H1 (cell line): ENCODE measurements around the gene TP63. TPM values are rescaled to one million over a fixed set of nuclear protein-coding genes. Genes with fewer than 3 reads are reported as not detected.

ENCODE experiments used
- CTCF ChIA-PET: fragments of 300-600 bp; sonication (Branson Sonifier 250); formaldehyde crosslinking; loops from one replicate; lab custom pipeline; 2021; ENCODE audit not compliant: partially characterized antibody; lab: Charles Lee
- POLR2A ChIA-PET: fragments of 300-600 bp; sonication (Branson Sonifier 250); formaldehyde crosslinking; loops from one replicate; lab custom pipeline; 2021; ENCODE audit warnings: inconsistent platforms; ENCODE audit not compliant: partially characterized antibody; lab: Charles Lee
- DNase-seq, 2 experiments: peaks; one replicate each; pipeline versions ENCODE4 v3.0.0 to v3.0.0-alpha.2; 2010 to 2022; ENCODE audit warnings: low spot score in 2 of 2, low read depth in 1 of 2, mixed read lengths in 1 of 2
- FAIRE-seq: peaks from 2 replicates; lab custom pipeline; 2011; peaks lifted over from hg19 to GRCh38; lab: Jason Lieb, UNC
- H2AFZ ChIP-seq: 2 replicates; pipeline ENCODE4 v1.8.1; 2012; ENCODE audit warnings: low read length, inconsistent platforms
- H2AK5ac ChIP-seq: 2 replicates; pipeline ENCODE4 v1.6.1; 2013; ENCODE audit warnings: low read depth, low read length
- H2BK120ac ChIP-seq: replicated peaks from 2 replicates; pipeline ENCODE3; 2013; ENCODE audit warnings: low read depth, low read length, inconsistent platforms
- H2BK12ac ChIP-seq: 2 replicates; pipeline ENCODE4 v1.6.1; 2013; ENCODE audit warnings: low read depth, low read length
- H2BK15ac ChIP-seq: 2 replicates; pipeline ENCODE4 v1.6.1; 2013; ENCODE audit warnings: low read length
- H2BK20ac ChIP-seq: 2 replicates; pipeline ENCODE4 v1.6.1; 2013; ENCODE audit warnings: low read length
- H2BK5ac ChIP-seq: 2 replicates; pipeline ENCODE4 v1.6.1; 2013; ENCODE audit warnings: low read depth, low read length
- H3K14ac ChIP-seq: 2 replicates; pipeline ENCODE4 v1.6.1; 2013; ENCODE audit warnings: inconsistent platforms; ENCODE audit not compliant: insufficient read length
- H3K18ac ChIP-seq: 2 replicates; pipeline ENCODE4 v1.6.1; 2013; ENCODE audit warnings: low read length; ENCODE audit errors: extremely low read depth
- H3K23ac ChIP-seq: 2 replicates; pipeline ENCODE4 v1.6.1; 2013; ENCODE audit warnings: inconsistent platforms; ENCODE audit not compliant: insufficient read length
- H3K23me2 ChIP-seq: 2 replicates; pipeline ENCODE4 v1.6.1; 2013; ENCODE audit warnings: low read depth, low read length
- H3K27ac ChIP-seq: 2 replicates; pipeline ENCODE4 v1.6.1; 2011; ENCODE audit warnings: low read depth, low read length, inconsistent platforms
- H3K27me3 ChIP-seq, 4 experiments: replicated peaks in 1 of 4; 1 replicate in 1 of 4; 2 replicates in 3 of 4; pipeline versions ENCODE4 v1.6.1 to v1.8.1; 2011 to 2013; ENCODE audit warnings: low read length in 3 of 4, mild to moderate bottlenecking in 3 of 4, inconsistent platforms in 2 of 4, mixed read lengths in 2 of 4, moderate library complexity in 1 of 4; ENCODE audit not compliant: control insufficient read depth in 3 of 4, insufficient read depth in 3 of 4; ENCODE audit errors: extremely low read depth in 1 of 4
- H3K36me3 ChIP-seq, 4 experiments: 2 replicates each; pipeline versions ENCODE4 v1.6.1 to v1.8.1; 2011 to 2013; ENCODE audit warnings: mild to moderate bottlenecking in 4 of 4, low read length in 3 of 4, moderate library complexity in 2 of 4, control low read depth in 1 of 4, inconsistent platforms in 1 of 4; ENCODE audit not compliant: insufficient read depth in 4 of 4, control insufficient read depth in 2 of 4
- H3K4ac ChIP-seq: replicated peaks from 2 replicates; pipeline ENCODE3; 2013; ENCODE audit warnings: low read length, low read depth, mixed read lengths, inconsistent platforms; ENCODE audit not compliant: insufficient read length
- H3K4me1 ChIP-seq, 4 experiments: replicated peaks in 1 of 4; 1 replicate in 1 of 4; 2 replicates in 3 of 4; pipeline versions ENCODE4 v1.6.1 to v1.8.1; 2011 to 2013; ENCODE audit warnings: low read length in 3 of 4, inconsistent platforms in 2 of 4, mixed read lengths in 1 of 4; ENCODE audit not compliant: insufficient read depth in 4 of 4, control insufficient read depth in 3 of 4
- H3K4me2 ChIP-seq, 2 experiments: 2 replicates each; pipeline versions ENCODE4 v1.6.1 to v1.8.1; 2011 to 2013; ENCODE audit warnings: low read depth in 2 of 2, low read length in 2 of 2, control low read depth in 1 of 2, inconsistent platforms in 1 of 2, mild to moderate bottlenecking in 1 of 2; ENCODE audit not compliant: insufficient read depth in 1 of 2
- H3K4me3 ChIP-seq, 4 experiments: fragments of 200-600, 300-600 bp in 1 of 4; sonication (generic), shearing (Covaris generic), sonication (Bioruptor Twin) in 1 of 4; 2 replicates each; pipeline versions ENCODE4 v1.5.1 to v1.8.1; 2011 to 2016; ENCODE audit warnings: low read length in 4 of 4, low read depth in 3 of 4, control low read depth in 2 of 4, inconsistent platforms in 2 of 4, mild to moderate bottlenecking in 2 of 4, mixed read lengths in 1 of 4, moderate library complexity in 1 of 4; ENCODE audit not compliant: insufficient read depth in 2 of 4; ENCODE audit errors: extremely low read depth in 1 of 4
- H3K56ac ChIP-seq: replicated peaks from 2 replicates; pipeline ENCODE3; 2013; ENCODE audit warnings: low read depth, mild to moderate bottlenecking, mixed read lengths, low read length, inconsistent platforms; ENCODE audit not compliant: insufficient read length
- H3K79me1 ChIP-seq: 2 replicates; pipeline ENCODE4 v1.6.1; 2013; ENCODE audit warnings: low read depth, low read length, control low read depth
- H3K79me2 ChIP-seq, 2 experiments: 2 replicates each; pipeline versions ENCODE4 v1.6.1 to v1.8.1; 2012 to 2013; ENCODE audit warnings: low read length in 2 of 2, mild to moderate bottlenecking in 2 of 2, inconsistent platforms in 1 of 2; ENCODE audit not compliant: insufficient read depth in 2 of 2, control insufficient read depth in 1 of 2
- H3K9ac ChIP-seq, 4 experiments: replicated peaks in 1 of 4; 1 replicate in 1 of 4; 2 replicates in 3 of 4; pipeline versions ENCODE4 v1.6.1 to v1.8.1; 2011 to 2013; ENCODE audit warnings: low read depth in 3 of 4, low read length in 3 of 4, control low read depth in 2 of 4, mild to moderate bottlenecking in 2 of 4, moderate library complexity in 2 of 4, inconsistent platforms in 1 of 4; ENCODE audit errors: extremely low read depth in 1 of 4
- H3K9me3 ChIP-seq, 2 experiments: 2 replicates each; pipeline versions ENCODE4 v1.6.1 to v1.8.1; 2012 to 2013; ENCODE audit warnings: mild to moderate bottlenecking in 2 of 2, moderate library complexity in 2 of 2, control low read depth in 1 of 2, inconsistent platforms in 1 of 2, low read depth in 1 of 2, low read length in 1 of 2, mixed read lengths in 1 of 2; ENCODE audit not compliant: insufficient read depth in 2 of 2
- H4K20me1 ChIP-seq, 2 experiments: replicated peaks in 1 of 2; 2 replicates each; pipeline versions ENCODE3 to v1.8.1; 2011 to 2013; ENCODE audit warnings: inconsistent platforms in 2 of 2, low read length in 2 of 2, mild to moderate bottlenecking in 1 of 2; ENCODE audit not compliant: insufficient read depth in 2 of 2, control insufficient read depth in 1 of 2
- H4K5ac ChIP-seq: 2 replicates; pipeline ENCODE4 v1.6.1; 2013; ENCODE audit warnings: low read length, low read depth, mixed read lengths, inconsistent platforms; ENCODE audit not compliant: insufficient read length
- H4K8ac ChIP-seq: 2 replicates; pipeline ENCODE4 v1.8.0; 2013; ENCODE audit warnings: mild to moderate bottlenecking, moderate library complexity, low read length, inconsistent platforms; ENCODE audit not compliant: insufficient read depth; ENCODE audit errors: extremely low read depth
- H4K91ac ChIP-seq: replicated peaks from 2 replicates; pipeline ENCODE3; 2013; ENCODE audit warnings: low read length, mixed read lengths, inconsistent platforms; ENCODE audit not compliant: insufficient read length
- CBX8 ChIP-seq: fragments of 300-800, 300-1000 bp; sonication (generic); IDR thresholded peaks from 2 replicates; pipeline ENCODE4 v1.7.1; 2016; ENCODE audit warnings: low read depth, low read length, borderline replicate concordance
- RFX5 ChIP-seq: IDR thresholded peaks from 2 replicates; pipeline ENCODE4 v1.6.1; 2011; ENCODE audit warnings: low read depth, low read length, improper control_type of control experiment, borderline replicate concordance
- SUZ12 ChIP-seq: fragments of 200-600 bp; sonication (generic); IDR thresholded peaks from 2 replicates; pipeline ENCODE4 v1.6.1; 2012; ENCODE audit warnings: mild to moderate bottlenecking, inconsistent platforms, low read length, moderate library complexity, mixed read lengths
- WGBS, 2 experiments: shearing (Covaris generic) in 1 of 2; methylation state at CpG; one replicate each; pipeline versions ENCODE4 v1.1.6 to v1.1.7; 2013 to 2015; ENCODE audit warnings: low lambda C conversion rate in 2 of 2, mixed read lengths in 2 of 2, inconsistent platforms in 1 of 2, low coverage in 1 of 2, missing lambda C conversion rate in 1 of 2; ENCODE audit not compliant: insufficient replicate concordance in 2 of 2, insufficient coverage in 1 of 2, insufficient read length in 1 of 2; ENCODE audit errors: extremely low coverage in 1 of 2, missing lambda C conversion rate in 1 of 2; 5-methylcytosine and 5-hydroxymethylcytosine counted together
- polyA plus RNA-seq, 7 experiments: library from polyadenylated mRNA; depleted of rRNA in 3 of 7; stranded (reverse) in 5 of 7; unstranded in 2 of 7; fragments of >200 nt in 5 of 7; fragments of 200-250 nt in 2 of 7; gene quantifications; 1 replicate in 5 of 7; 2 replicates in 1 of 7; 4 replicates in 1 of 7; pipeline versions ENCODE4 v1.2.1 to v1.2.3, GENCODE V29; 2011 to 2013; ENCODE audit warnings: missing spikeins in 2 of 7, mixed read lengths in 2 of 7
- total RNA-seq: library from RNA; stranded (reverse); fragmentation: NEBNext Ultra II Directional; extraction: Animal tissue kit (Norgen Biotek cat#: 25700); gene quantifications from 2 replicates; pipeline ENCODE4 v1.2.1, GENCODE V29; 2021

TP63 gene
- total and polyA plus RNA-seq, 2 of the 8 experiments (the other 6 are each of a cell fraction or from before 2014, with no cell fraction given), result not detected

- no peak overlapping the region for H3K14ac ChIP-seq
- no peak overlapping the region for H4K91ac ChIP-seq
- H4K5ac ChIP-seq, result no peak overlapping the region
- H3K79me1 ChIP-seq, result no peaks in the 10 kb centered on the region
- no peaks in the 10 kb centered on the region; a peak in 1 of 7 replicates for H3K4me1 ChIP-seq
- no peak overlapping the region for H2AFZ ChIP-seq
- TF ChIP-seq SUZ12 (no peak), CBX8 (no peak), RFX5 (no peak)
- TF ChIP-seq, all 59 proteins: peak for 0
- H2AK5ac ChIP-seq, result no peak overlapping the region
- no peak overlapping the region for H3K23ac ChIP-seq
- H2BK20ac ChIP-seq, result 0 out of 2 replicates have a peak overlapping the region, but pooled peaks have one; percentile 13
- no peaks in the 10 kb centered on the region for H3K79me2 ChIP-seq
- H3K4me2 ChIP-seq, result no peak overlapping the region
- no peaks in the 10 kb centered on the region for H3K36me3 ChIP-seq
- POLR2A ChIA-PET, result no interaction called here
- no peaks in the 10 kb centered on the region for H4K20me1 ChIP-seq
- no peak overlapping the region for H3K4me3 ChIP-seq
- no peak overlapping the region for H2BK5ac ChIP-seq
- 34% methylated on average over 4 of the region's 4 CpGs; no CpG with 5 or more reads in 1 of the 2 experiments for WGBS, 2 experiments
- no peak overlapping the region for H3K27ac ChIP-seq
- FAIRE-seq (no peak), DNase-seq (no peak)
- H2BK12ac ChIP-seq, result no peak overlapping the region
- H3K18ac ChIP-seq, result no peak overlapping the region; the same call in 1 of the 2 replicates
- no peak overlapping the region for H2BK15ac ChIP-seq
- no peaks in the 10 kb centered on the region for H3K9me3 ChIP-seq
- CTCF ChIA-PET, result interaction anchor here (1.0 to 1.5 kb wide), 3 partner anchors 55 to 579 kb away, joined by 3 to 5 read pairs (median 4); no protein-coding TSS in a partner anchor
- H2BK120ac ChIP-seq, result no peak overlapping the region
- H3K56ac ChIP-seq, result no peak overlapping the region
- H3K23me2 ChIP-seq, result no peaks in the 10 kb centered on the region
- H4K8ac ChIP-seq, result no peak overlapping the region
- no peak overlapping the region for H3K4ac ChIP-seq
- no peaks in the 10 kb centered on the region for H3K27me3 ChIP-seq
- H3K9ac ChIP-seq, result no peak overlapping the region
Observed at GRCh38 chr3:189851682-189852081, 220.5 kb downstream of the TP63 start.
